Activated naive CD8-positive, alpha-beta T cell treated with anti-CD3 and anti-CD28 coated beads, Interleukin-2, amount 50 U/mL, for 16 hours (primary cell): ENCODE results near the gene FADS6.

Experiments
- DNase-seq: peaks from one replicate; pipeline ENCODE4 v3.0.0-alpha.2; 2020; ENCODE audit warnings: low read depth, low spot score

Gene FADS6

DNA sequence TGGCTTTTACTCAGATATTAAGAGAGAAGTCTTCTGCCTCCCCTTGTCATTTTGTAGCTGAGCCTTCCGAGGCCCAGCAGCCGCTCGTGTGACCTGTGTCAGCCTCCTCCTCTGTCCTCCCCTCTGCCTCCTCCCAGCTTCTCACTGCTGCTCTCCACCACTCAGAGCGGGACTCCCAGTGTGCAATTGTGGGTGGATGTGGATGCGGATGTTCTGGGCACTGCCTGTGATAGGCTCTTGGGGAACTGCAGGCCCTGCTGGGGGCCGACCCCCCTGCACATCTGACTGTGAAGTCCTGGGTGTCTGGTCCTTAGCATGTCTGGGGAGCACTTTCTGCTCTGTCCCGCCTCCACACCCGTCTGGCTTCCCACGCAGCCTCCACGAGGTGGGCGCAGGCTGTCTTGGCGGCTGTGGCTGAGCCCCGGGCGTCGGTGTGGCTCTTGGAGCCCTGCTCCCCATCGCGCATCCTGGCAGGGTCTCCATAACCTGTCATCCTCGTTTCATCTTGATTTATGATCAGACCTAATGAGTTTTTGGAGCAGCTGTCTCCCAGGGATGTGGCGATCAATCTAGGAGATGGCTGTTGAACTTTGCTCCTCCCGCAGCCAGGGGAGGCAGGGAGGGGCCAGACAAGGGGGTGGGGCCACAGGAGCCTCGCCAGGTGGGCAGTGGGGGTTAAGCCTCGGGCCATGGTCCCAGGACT is 61.8 kb downstream of the FADS6 start:
- no peak for DNase-seq

DNA sequence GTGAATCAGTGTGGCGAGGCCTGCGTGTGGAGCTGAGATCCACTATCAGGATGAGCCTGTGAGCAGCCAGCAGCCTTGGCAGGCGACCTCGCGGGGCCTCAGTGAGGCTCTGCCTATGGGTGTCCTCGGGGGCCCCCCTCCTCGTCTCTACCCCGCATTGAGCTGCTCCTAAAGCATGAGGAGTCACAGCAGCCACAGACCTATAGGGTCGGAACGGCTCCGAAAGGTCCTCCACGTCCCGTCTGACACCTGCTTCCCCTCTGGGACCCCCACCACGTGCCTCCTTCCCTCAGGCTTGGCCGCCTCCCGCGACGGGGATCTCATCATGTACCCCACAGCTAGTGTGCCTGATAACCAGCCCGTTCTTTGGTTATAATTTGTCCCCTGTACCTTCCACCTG is 62.6 kb downstream of the FADS6 start:
- no peak for DNase-seq

DNA sequence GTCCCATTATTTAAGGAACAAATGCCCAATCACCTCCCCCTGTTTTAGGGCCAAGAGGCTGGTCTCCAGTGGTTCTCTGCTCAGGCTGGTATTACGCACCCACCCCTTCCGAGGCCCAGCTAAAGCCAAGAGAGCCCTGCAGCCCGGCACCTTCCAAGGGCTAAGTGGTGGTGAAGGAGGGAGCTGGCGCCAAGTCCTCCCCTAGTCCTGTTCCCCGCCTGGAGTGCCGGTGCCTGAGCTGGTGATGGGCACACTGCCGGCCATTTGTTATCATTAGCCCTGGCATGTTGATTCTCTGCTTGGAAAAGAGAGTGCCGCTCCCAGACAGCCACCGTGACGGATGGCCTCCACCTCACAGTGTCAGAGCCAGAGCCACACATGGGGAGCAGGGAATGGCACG is 65.6 kb downstream of the FADS6 start:
- no peak for DNase-seq
